Mammary epithelial cell (primary cell): ENCODE measurements around the gene RUNX1.

Experiments used
- EZH2 ChIP-seq: IDR thresholded peaks from 2 replicates; pipeline ENCODE4 v1.6.1; 2012; ENCODE audit warnings: low read length, inconsistent platforms, borderline replicate concordance
- TF ChIP-seq, protein P1 (sequence below), 2 donors: IDR thresholded peaks in 1 of 2; conservative IDR thresholded peaks in 1 of 2; 2 replicates each; pipeline ENCODE4 v1.5.1; 2011 to 2012; ENCODE audit warnings: inconsistent platforms in 2 of 2, low read length in 2 of 2, mild to moderate bottlenecking in 2 of 2, control low read depth in 1 of 2, low read depth in 1 of 2; ENCODE audit not compliant: insufficient read depth in 1 of 2; ENCODE audit errors: extremely low read depth in 1 of 2

- TF ChIP-seq, protein P1, sequence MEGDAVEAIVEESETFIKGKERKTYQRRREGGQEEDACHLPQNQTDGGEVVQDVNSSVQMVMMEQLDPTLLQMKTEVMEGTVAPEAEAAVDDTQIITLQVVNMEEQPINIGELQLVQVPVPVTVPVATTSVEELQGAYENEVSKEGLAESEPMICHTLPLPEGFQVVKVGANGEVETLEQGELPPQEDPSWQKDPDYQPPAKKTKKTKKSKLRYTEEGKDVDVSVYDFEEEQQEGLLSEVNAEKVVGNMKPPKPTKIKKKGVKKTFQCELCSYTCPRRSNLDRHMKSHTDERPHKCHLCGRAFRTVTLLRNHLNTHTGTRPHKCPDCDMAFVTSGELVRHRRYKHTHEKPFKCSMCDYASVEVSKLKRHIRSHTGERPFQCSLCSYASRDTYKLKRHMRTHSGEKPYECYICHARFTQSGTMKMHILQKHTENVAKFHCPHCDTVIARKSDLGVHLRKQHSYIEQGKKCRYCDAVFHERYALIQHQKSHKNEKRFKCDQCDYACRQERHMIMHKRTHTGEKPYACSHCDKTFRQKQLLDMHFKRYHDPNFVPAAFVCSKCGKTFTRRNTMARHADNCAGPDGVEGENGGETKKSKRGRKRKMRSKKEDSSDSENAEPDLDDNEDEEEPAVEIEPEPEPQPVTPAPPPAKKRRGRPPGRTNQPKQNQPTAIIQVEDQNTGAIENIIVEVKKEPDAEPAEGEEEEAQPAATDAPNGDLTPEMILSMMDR (conservative IDR thresholded peaks at IDR 0.05 in 1 of 2, IDR thresholded peaks at IDR 0.05 in 1 of 2; ENCODE audit: extremely low read depth in 1 of 2, insufficient read depth in 1 of 2, low read depth in 1 of 2, low read length in 2 of 2) = no peak
- TF ChIP-seq EZH2 = no peak
These were observed 162.0 kb downstream of the RUNX1 start for GRCh38 chr21:34887105-34887442.
